HG03135 (cell line): ENCODE data around the gene SLC49A3.
"Not testable (repeated sequence)": the region's sequence is repeated elsewhere in the genome, so short reads cannot be mapped to it uniquely, and the experiment has no call there.

Source experiments
- ATAC-seq: cut with Tn5 transposase; IDR thresholded peaks from one replicate; pipeline ENCODE4 v1.9.1; 2021; ENCODE audit warnings: mild to moderate bottlenecking, moderate library complexity; ENCODE audit not compliant: unreplicated experiment

Gene SLC49A3

DNA sequence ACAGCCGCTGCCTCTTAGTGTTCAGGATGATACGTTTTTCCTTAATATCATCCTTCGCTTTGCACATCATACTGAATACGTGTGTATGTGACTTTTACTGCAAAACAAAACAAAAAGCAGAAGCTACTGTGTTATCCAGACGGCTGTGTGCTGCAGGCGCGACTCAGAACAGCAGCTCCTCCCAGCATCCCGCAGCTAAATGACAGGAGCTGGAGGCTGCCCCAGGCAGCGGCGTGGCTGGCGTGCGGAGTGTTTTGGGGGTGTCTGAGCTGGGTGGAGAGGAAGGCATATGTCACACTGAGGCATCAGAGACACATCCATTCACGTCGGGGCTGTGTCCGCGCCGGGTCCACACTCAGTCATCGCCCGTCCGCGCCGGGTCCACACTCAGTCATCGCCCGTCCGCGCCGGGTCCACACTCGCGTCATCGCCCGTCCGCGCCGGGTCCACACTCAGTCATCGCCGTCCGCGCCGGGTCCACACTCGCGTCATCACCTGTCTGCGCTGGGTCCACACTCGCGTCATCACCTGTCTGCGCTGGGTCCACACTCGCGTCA lies 33.3 kb upstream of the SLC49A3 start:
- ATAC-seq, result no peak

DNA sequence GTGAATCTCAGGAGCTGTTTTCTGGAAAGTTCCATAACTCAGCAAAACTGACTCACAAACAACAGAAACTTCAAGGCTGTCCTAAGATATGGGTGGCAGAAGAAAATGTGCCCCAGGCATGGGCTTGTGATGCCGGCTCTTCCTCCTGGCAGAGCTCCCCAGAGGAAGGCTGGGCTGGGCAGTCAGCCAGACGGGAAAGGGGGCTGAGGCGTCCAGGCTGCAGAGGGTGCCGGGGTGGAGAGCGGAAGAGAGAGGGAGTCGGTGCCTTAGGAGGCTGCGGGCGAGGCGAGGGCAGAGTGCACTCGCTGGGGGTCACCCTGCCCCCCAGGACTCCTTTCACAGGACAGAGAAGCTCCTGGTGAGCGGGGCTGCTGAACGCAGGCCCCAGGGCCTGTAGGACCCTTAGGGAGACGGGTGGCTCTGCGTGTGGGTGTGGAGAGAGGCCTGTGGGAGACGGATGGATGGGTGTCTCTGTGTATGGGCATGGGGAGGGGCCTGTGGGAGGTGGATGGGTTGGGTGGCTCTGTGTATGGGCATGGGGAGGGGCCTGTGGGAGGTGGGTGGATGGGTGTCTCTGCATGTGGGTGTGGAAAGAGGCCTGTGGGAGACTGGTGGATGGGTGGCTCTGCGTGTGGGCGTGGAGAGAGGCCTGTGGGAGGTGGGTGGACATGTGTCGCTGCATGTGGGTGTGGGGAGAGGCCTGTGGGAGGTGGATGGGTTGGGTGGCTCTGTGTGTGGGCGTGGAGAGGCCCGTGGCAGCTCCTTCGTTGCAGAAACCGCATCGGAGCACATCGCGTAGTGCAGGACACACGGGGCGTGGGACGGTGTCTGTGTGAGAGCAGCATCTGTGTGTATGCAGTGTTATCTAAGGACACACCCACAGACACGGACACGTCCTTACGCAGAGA lies 32.6 kb upstream of the SLC49A3 start:
- no peak for ATAC-seq

GRCh38 chr4:720111-720860 lies 31.3 kb upstream of the SLC49A3 start:
- no peak for ATAC-seq

- no peak for ATAC-seq
These were observed 29.5 kb upstream of the SLC49A3 start for GRCh38 chr4:718460-718859.

DNA sequence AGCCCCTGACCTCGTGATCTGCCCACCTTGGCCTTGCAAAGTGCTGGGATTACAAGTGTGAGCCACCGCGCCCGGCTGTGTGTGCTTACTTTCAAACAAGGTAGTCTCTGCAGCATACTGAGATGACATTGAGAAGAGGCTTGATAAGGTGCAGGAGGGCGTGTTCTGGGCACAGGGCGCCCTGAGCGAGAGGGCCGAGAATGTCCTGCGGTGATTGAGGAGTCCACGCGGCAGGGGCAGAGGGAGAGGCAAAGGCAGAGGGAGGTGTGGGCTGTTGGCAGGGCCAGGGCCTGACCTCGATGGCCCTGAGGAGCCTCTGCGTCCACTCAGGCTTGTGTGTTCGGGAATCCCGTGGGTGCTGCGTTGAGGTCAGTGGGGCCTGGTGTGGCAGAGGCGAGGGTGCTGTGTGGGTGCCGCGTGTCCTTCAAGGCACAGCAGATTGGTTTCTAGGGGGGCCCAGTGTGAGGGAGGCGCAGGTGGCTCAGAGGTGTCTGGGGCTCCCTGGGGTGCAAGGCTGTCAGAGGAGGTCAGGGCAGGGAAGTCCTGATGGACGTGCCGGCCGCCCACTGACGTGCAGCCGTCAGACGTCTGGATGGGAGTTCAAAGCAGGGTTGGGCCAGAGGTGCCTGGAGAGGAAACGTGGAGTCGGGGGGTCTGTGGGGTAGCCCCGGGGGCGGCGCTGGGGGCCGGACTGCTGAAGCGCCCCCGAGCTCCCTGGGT lies 28.8 kb upstream of the SLC49A3 start:
- ATAC-seq, result no peak

GRCh38 chr4:714087-714486 lies 25.1 kb upstream of the SLC49A3 start:
- no peak for ATAC-seq

GRCh38 chr4:712916-713632 lies 24.1 kb upstream of the SLC49A3 start:
- ATAC-seq, result no peak

DNA sequence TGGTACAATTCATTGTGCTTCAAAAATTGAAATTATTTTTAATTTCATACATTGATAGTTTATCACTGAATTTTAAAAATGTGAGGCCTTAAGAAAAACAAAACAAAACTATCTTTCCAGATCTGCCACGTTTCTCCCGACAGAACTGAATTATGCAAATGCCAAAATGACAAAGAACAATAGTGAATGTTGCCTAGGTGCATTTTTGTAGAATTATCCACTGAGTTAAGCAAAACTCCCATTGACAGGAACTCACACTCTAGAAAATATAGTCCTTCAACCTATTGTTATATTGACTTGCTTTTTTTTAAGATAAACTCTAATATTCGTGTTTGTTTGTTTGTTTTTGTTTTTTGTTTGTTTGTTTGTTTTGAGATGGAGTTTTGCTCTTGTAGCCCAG lies 23.1 kb upstream of the SLC49A3 start:
- no peak for ATAC-seq

GRCh38 chr4:710916-711315 lies 22.0 kb upstream of the SLC49A3 start:
- ATAC-seq, result no peak

DNA sequence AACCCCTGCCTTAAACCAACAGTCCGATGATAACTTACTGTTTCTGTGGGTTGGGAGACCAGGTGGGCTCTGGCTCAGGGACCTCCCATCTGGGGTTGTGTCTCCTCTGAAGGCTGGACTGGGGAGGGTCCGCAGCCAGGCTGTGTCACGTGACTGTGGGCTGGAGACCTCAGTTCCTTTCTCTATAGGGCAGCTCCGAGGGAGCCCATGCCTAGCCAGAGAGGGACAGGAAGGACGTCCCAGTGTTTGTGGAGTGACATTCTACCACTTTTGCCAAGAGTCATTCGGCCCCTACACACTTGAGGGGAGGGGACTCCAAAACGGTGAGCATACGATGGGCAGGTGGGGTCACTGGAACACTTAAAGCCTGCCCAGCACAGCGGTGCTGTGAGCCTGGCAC lies 21.2 kb upstream of the SLC49A3 start:
- ATAC-seq, result no peak

- ATAC-seq, result no peak
These were observed 20.4 kb upstream of the SLC49A3 start for GRCh38 chr4:709348-709747.

DNA sequence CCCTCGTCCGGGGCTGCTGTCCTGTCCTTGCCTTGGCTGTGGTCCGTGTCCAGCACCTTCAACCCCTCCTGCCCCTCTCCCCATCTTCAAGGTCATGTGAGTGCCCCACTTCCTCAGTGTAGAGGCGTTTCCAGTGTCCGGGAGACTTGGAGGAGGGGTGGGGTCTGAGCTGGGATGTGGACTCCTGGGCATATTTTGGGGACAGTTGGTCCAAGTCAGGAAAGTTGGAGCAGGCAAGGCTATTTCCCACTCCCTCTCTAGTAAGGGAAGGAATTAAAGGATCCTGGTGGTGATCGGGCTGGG lies 19.6 kb upstream of the SLC49A3 start:
- ATAC-seq, result no peak

DNA sequence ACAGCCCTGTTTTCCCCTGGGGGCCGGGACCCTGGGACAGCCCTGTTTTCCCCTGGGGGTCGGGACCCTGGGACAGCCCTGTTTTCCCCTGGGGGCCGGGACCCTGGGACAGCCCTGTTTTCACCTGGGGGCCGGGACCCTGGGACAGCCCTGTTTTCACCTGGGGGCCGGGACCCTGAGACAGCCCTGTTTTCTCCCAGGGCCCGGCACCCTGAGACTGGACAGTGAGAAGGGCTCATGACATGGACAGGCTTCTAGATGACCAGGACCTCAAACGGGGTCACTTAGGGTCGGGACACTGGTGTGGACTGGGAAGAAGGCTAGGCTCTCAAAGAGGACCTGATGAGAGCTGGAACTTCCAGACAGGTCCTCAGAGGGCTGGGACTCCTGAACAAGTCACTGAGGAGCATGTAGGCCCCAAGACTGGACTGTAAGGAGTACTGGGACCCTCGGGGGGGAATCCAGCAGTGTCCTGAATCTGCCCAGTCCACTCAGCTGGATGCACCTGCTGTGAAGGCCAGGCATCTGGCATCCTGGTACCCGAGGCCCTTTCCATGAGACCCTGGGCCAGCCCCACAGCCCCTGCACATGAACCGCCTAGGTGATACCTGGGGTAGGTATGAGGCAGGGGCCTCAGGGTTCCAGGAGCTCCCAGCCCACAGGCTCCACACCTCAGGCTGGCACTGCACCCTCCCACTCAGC lies 19.1 kb upstream of the SLC49A3 start:
- ATAC-seq, result no peak

- no peak for ATAC-seq
These were observed 18.1 kb upstream of the SLC49A3 start for GRCh38 chr4:706834-707598.

DNA sequence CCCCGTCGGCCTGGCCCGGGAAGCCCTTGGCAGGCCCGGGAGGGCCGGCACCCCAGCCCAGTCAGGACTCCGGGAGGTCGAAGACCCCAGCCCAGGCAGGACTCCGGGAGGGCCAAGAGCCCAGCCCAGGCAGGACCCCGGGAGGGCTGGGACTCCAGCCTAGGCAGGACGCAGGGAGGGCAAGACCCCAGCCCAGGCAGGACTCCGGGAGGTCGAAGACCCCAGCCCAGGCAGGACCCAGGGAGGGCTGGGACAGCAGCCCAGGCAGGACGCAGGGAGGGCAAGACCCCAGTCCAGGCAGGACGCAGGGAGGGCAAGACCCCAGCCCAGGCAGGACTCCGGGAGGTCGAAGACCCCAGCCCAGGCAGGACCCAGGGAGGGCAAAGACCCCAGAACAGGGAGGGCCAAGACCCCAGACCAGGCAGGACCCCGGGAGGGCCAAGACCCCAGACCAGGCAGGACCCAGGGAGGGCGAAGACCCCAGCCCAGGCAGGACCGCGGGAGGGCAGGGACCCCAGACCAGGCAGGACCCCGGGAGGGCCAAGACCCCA lies 17.2 kb upstream of the SLC49A3 start:
- not testable (repeated sequence) for ATAC-seq

GRCh38 chr4:705278-706082 lies 16.5 kb upstream of the SLC49A3 start, which contains the start of gene PCGF3:
Gene PCGF3 (plus strand): TSS chr4:705832. CDS start chr4:733681, 27,849 bp downstream.
- peak; percentile 89 for ATAC-seq

- ATAC-seq, result no peak
These were observed 16.0 kb upstream of the SLC49A3 start for GRCh38 chr4:704971-705277.

- no peak for ATAC-seq
These were observed 15.4 kb upstream of the SLC49A3 start for GRCh38 chr4:704198-704891.
